Measurements from ENCODE around the gene HELT. TPM values are rescaled to one million over a fixed set of nuclear protein-coding genes. Genes with fewer than 3 reads are reported as not detected.

The HELT gene
- total RNA-seq, 4 donors from 2014 or later, result not detected

- Histone ChIP-seq H3K4me1 (peaks cover 0 to 25% (median 13%) of the 10 kb centered on the region in 4 donors), H3K27me3 (peaks cover 98% of the 10 kb centered on the region), H3K4me3 (peak overlapping the region in 1 of 4 donors; percentile 6), H3K36me3 (no peaks in the 10 kb centered on the region), H3K9me3 (no peaks in the 10 kb centered on the region), H3K27ac (no peak overlapping the region)
- TF ChIP-seq POLR2AphosphoS5 (IDR thresholded peaks at IDR 0.05), result no peak
- TF ChIP-seq EP300 (IDR thresholded peaks at IDR 0.05; ENCODE audit: low read depth), result no peak
- no peak for TF ChIP-seq CTCF (IDR thresholded peaks at IDR 0.05)
- TF ChIP-seq POLR2A (IDR thresholded peaks at IDR 0.05), result no peak
- intact Hi-C loops (cut with DNase I; ENCODE audit: low total_unique reads), result no loop called here
- WGBS, 2 donors (ENCODE audit: low coverage in 1 of 2), result 4% methylated on average over 17 of the region's 57 CpGs; no CpG with 5 or more reads in 1 of the 2 donors
- DNase-seq, result no peak
- in situ Hi-C loops (cut with MboI; ENCODE audit: low pct_ligation_motif_present in 1 of 4, low pct_unique_long_range_greater_than_20kb in 1 of 4, low sequenced_read_pairs in 3 of 4), result no loop called here
Measured at GRCh38 chr4:185019456-185020292, 1.4 kb downstream of the HELT start.

- Histone ChIP-seq H3K27ac (no peak overlapping the region), H3K36me3 (no peaks in the 10 kb centered on the region), H3K4me3 (peak overlapping the region in 1 of 4 donors; percentile 6), H3K27me3 (peaks cover 98% of the 10 kb centered on the region), H3K4me1 (peaks cover 0 to 25% (median 13%) of the 10 kb centered on the region in 4 donors), H3K9me3 (no peaks in the 10 kb centered on the region)
- intact Hi-C loops (cut with DNase I; ENCODE audit: low total_unique reads), result no loop called here
- WGBS, 2 donors (ENCODE audit: low coverage in 1 of 2), result 10 to 11% methylated on average over 4 to 44 of the region's 48 CpGs
- in situ Hi-C loops (cut with MboI; ENCODE audit: low pct_ligation_motif_present in 1 of 4, low pct_unique_long_range_greater_than_20kb in 1 of 4, low sequenced_read_pairs in 3 of 4), result no loop called here
- no peak for DNase-seq
- no peak for TF ChIP-seq EP300 (IDR thresholded peaks at IDR 0.05; ENCODE audit: low read depth)
- no peak for TF ChIP-seq CTCF (IDR thresholded peaks at IDR 0.05)
- no peak for TF ChIP-seq POLR2AphosphoS5 (IDR thresholded peaks at IDR 0.05)
- no peak for TF ChIP-seq POLR2A (IDR thresholded peaks at IDR 0.05)
Measured at GRCh38 chr4:185020293-185020808, 2.1 kb downstream of the HELT start.

GRCh38 chr4:185020863-185021761 lies 2.8 kb downstream of the HELT start:
- H3K36me3 ChIP-seq, result no peaks in the 10 kb centered on the region
- H3K27me3 ChIP-seq, result peaks cover 98% of the 10 kb centered on the region
- peaks cover 0 to 25% (median 13%) of the 10 kb centered on the region in 4 donors for H3K4me1 ChIP-seq
- 1 to 14% methylated on average over 19 to 53 of the region's 55 CpGs for WGBS, 2 donors (ENCODE audit: low coverage in 1 of 2)
- H3K9me3 ChIP-seq, result no peaks in the 10 kb centered on the region
- in situ Hi-C loops (cut with MboI; ENCODE audit: low pct_ligation_motif_present in 1 of 4, low pct_unique_long_range_greater_than_20kb in 1 of 4, low sequenced_read_pairs in 3 of 4) (no loop called here), intact Hi-C loops (cut with DNase I; ENCODE audit: low total_unique reads) (no loop called here)
- no peak for TF ChIP-seq POLR2AphosphoS5 (IDR thresholded peaks at IDR 0.05)
- no peak for TF ChIP-seq POLR2A (IDR thresholded peaks at IDR 0.05)
- TF ChIP-seq EP300 (IDR thresholded peaks at IDR 0.05; ENCODE audit: low read depth), result no peak
- TF ChIP-seq CTCF (IDR thresholded peaks at IDR 0.05), result no peak
- no peak overlapping the region for H3K4me3 ChIP-seq
- DNase-seq, result no peak
- H3K27ac ChIP-seq, result no peak overlapping the region

GRCh38 chr4:185023471-185023870 lies 5.2 kb downstream of the HELT start:
- no peak for DNase-seq
- in situ Hi-C loops (cut with MboI; ENCODE audit: low pct_ligation_motif_present in 1 of 4, low pct_unique_long_range_greater_than_20kb in 1 of 4, low sequenced_read_pairs in 3 of 4), result no loop called here
- TF ChIP-seq POLR2A (IDR thresholded peaks at IDR 0.05) (no peak), CTCF (IDR thresholded peaks at IDR 0.05) (no peak), POLR2AphosphoS5 (IDR thresholded peaks at IDR 0.05) (no peak), EP300 (IDR thresholded peaks at IDR 0.05; ENCODE audit: low read depth) (no peak)
- WGBS, 2 donors (ENCODE audit: low coverage in 1 of 2), result 49% methylated on average over 9 of the region's 9 CpGs; no CpG with 5 or more reads in 1 of the 2 donors
- Histone ChIP-seq H3K27ac (no peak overlapping the region), H3K36me3 (no peaks in the 10 kb centered on the region), H3K9me3 (no peaks in the 10 kb centered on the region), H3K4me3 (no peak overlapping the region), H3K27me3 (peaks cover 83% of the 10 kb centered on the region), H3K4me1 (peaks cover 0 to 25% (median 13%) of the 10 kb centered on the region in 4 donors)
- intact Hi-C loops (cut with DNase I; ENCODE audit: low total_unique reads), result no loop called here
